WTC11 (cell line): ENCODE data around the gene CLP1. TPM values are rescaled to one million over a fixed set of nuclear protein-coding genes. Genes with fewer than 3 reads are reported as not detected.
A peak's percentile ranks its signal among the peaks of the same experiment; 100 is the strongest.

ENCODE experiments used
- ATAC-seq: fragments of 200-7000 bp; cut with Tn5 transposase; 2 replicates; pipeline ENCODE4 v1.10.0; 2021; ENCODE audit warnings: mild to moderate bottlenecking, moderate library complexity
- CTCF ChIA-PET: fragments of 300-600 bp; sonication (Branson Sonifier 250); formaldehyde crosslinking; loops from one replicate; lab custom pipeline; 2021; ENCODE audit warnings: antibody characterized with exemption; lab: Charles Lee
- POLR2A ChIA-PET: fragments of 350-600 bp; sonication (Branson Sonifier 250); formaldehyde crosslinking; loops from one replicate; lab custom pipeline; 2021; ENCODE audit warnings: antibody characterized with exemption; lab: Charles Lee
- DNase-seq: peaks from one replicate; pipeline ENCODE4 v3.0.0; 2021; ENCODE audit warnings: low spot score
- H3K27ac Mint-ChIP-seq: 2 replicates; pipeline ENCODE4 v1.8.0; 2021; ENCODE audit warnings: mixed read lengths
- H3K27me3 Mint-ChIP-seq: 2 replicates; pipeline ENCODE4 v1.8.0; 2021; ENCODE audit warnings: low read depth, mild to moderate bottlenecking, moderate library complexity, mixed read lengths
- H3K36me3 Mint-ChIP-seq: 2 replicates; pipeline ENCODE4 v1.8.0; 2021; ENCODE audit warnings: mixed read lengths
- H3K4me1 Mint-ChIP-seq: 2 replicates; pipeline ENCODE4 v1.8.0; 2022; ENCODE audit warnings: mixed read lengths
- H3K4me3 Mint-ChIP-seq: 2 replicates; pipeline ENCODE4 v1.8.0; 2021; ENCODE audit warnings: mild to moderate bottlenecking, moderate library complexity, mixed read lengths
- H3K9me3 Mint-ChIP-seq: 2 replicates; pipeline ENCODE4 v1.8.0; 2021; ENCODE audit warnings: mixed read lengths
- CBFB ChIP-seq: sonication (generic); formaldehyde crosslinking; IDR thresholded peaks from 2 replicates; pipeline ENCODE4 v1.8.1; 2022; ENCODE audit warnings: mild to moderate bottlenecking, low read depth, missing genetic modification reagents
- EMX1 ChIP-seq: fragments of 250-450 bp; sonication (Bioruptor Pico); IDR thresholded peaks from 2 replicates; pipeline ENCODE4 v1.8.0; 2021; ENCODE audit warnings: mild to moderate bottlenecking
- ETV6 ChIP-seq: sonication (generic); formaldehyde crosslinking; IDR thresholded peaks from 2 replicates; pipeline ENCODE4 v1.8.1; 2022; ENCODE audit warnings: mild to moderate bottlenecking, missing genetic modification reagents
- FOXJ3 ChIP-seq: sonication (generic); formaldehyde crosslinking; IDR thresholded peaks from 2 replicates; pipeline ENCODE4 v1.9.0; 2021; ENCODE audit warnings: missing genetic modification reagents, mild to moderate bottlenecking, borderline replicate concordance
- FOXK1 ChIP-seq: sonication (generic); formaldehyde crosslinking; IDR thresholded peaks from 2 replicates; pipeline ENCODE4 v1.8.0; 2022; ENCODE audit warnings: mild to moderate bottlenecking, moderate library complexity, missing genetic modification reagents
- FOXP1 ChIP-seq: sonication (generic); formaldehyde crosslinking; IDR thresholded peaks from 2 replicates; pipeline ENCODE4 v1.8.0; 2022; ENCODE audit warnings: missing genetic modification reagents, mild to moderate bottlenecking, moderate library complexity, borderline replicate concordance
- HMGA2 ChIP-seq: fragments of 250-450 bp; sonication (Bioruptor Pico); IDR thresholded peaks from 2 replicates; pipeline ENCODE4 v1.4.0; 2021; ENCODE audit warnings: mild to moderate bottlenecking, moderate library complexity
- IRF2 ChIP-seq: sonication (generic); formaldehyde crosslinking; IDR thresholded peaks from 2 replicates; pipeline ENCODE4 v1.8.0; 2022; ENCODE audit warnings: low read depth, missing genetic modification reagents, borderline replicate concordance
- NFATC4 ChIP-seq: fragments of 250-450 bp; sonication (Bioruptor Pico); IDR thresholded peaks from 2 replicates; pipeline ENCODE4 v1.9.0; 2021; ENCODE audit warnings: mild to moderate bottlenecking
- OVOL2 ChIP-seq: fragments of 250-450 bp; sonication (Bioruptor Pico); IDR thresholded peaks from 2 replicates; pipeline ENCODE4 v1.9.0; 2021; ENCODE audit warnings: mild to moderate bottlenecking, borderline replicate concordance
- PRRX2 ChIP-seq: fragments of 250-450 bp; sonication (Bioruptor Pico); IDR thresholded peaks from 2 replicates; pipeline ENCODE4 v1.8.0; 2021; ENCODE audit warnings: mild to moderate bottlenecking
- SOX15 ChIP-seq: fragments of 250-450 bp; sonication (Bioruptor Pico); IDR thresholded peaks from 2 replicates; pipeline ENCODE4 v1.9.0; 2021; ENCODE audit warnings: mild to moderate bottlenecking
- ZNF219 ChIP-seq: sonication (generic); formaldehyde crosslinking; IDR thresholded peaks from 2 replicates; pipeline ENCODE4 v1.8.0; 2023; ENCODE audit warnings: missing genetic modification reagents, mild to moderate bottlenecking, borderline replicate concordance
- ZNF416 ChIP-seq: fragments of 250-450 bp; sonication (Bioruptor Pico); IDR thresholded peaks from 2 replicates; pipeline ENCODE4 v1.9.0; 2021; ENCODE audit warnings: mild to moderate bottlenecking, inconsistent platforms
- ZNF671 ChIP-seq: fragments of 250-450 bp; sonication (Bioruptor Pico); IDR thresholded peaks from 2 replicates; pipeline ENCODE4 v1.8.0; 2021; ENCODE audit warnings: mild to moderate bottlenecking
- total RNA-seq: library from RNA; stranded (reverse); gene quantifications from 3 replicates; pipeline ENCODE4 v1.2.3, GENCODE V29; 2021
- TF ChIP-seq, protein P1 (sequence below): fragments of 250-450 bp; sonication (Bioruptor Pico); IDR thresholded peaks from 2 replicates; pipeline ENCODE4 v1.9.0; 2021; ENCODE audit warnings: moderate library complexity, mild to moderate bottlenecking, inconsistent platforms, borderline replicate concordance
- TF ChIP-seq, protein P2 (sequence below): fragments of 250-450 bp; sonication (Bioruptor Pico); IDR thresholded peaks from 2 replicates; pipeline ENCODE4 v2.1.2; 2022; ENCODE audit warnings: mild to moderate bottlenecking, moderate library complexity
- TF ChIP-seq, protein P3 (sequence below): fragments of 250-450 bp; sonication (Bioruptor Pico); IDR thresholded peaks from 2 replicates; pipeline ENCODE4 v1.9.0; 2021; ENCODE audit warnings: mild to moderate bottlenecking, borderline replicate concordance
- TF ChIP-seq, protein P4 (sequence below): sonication (generic); formaldehyde crosslinking; IDR thresholded peaks from 2 replicates; pipeline ENCODE4 v1.8.1; 2023; ENCODE audit warnings: mild to moderate bottlenecking, missing genetic modification reagents, borderline replicate concordance
- TF ChIP-seq, protein P5 (sequence below): sonication (generic); formaldehyde crosslinking; IDR thresholded peaks from 2 replicates; pipeline ENCODE4 v1.8.1; 2023; ENCODE audit warnings: mild to moderate bottlenecking, missing genetic modification reagents, moderate library complexity
- TF ChIP-seq, protein P6 (sequence below): sonication (generic); formaldehyde crosslinking; IDR thresholded peaks from 2 replicates; pipeline ENCODE4 v1.8.1; 2022; ENCODE audit warnings: mild to moderate bottlenecking, missing genetic modification reagents, moderate library complexity, borderline replicate concordance
- TF ChIP-seq, protein P7 (sequence below): sonication (generic); formaldehyde crosslinking; IDR thresholded peaks from 2 replicates; pipeline ENCODE4 v1.8.1; 2022; ENCODE audit warnings: missing genetic modification reagents, borderline replicate concordance

CLP1 gene
- total RNA-seq, 1 experiment from 2014 or later: 26.3 TPM

DNA sequence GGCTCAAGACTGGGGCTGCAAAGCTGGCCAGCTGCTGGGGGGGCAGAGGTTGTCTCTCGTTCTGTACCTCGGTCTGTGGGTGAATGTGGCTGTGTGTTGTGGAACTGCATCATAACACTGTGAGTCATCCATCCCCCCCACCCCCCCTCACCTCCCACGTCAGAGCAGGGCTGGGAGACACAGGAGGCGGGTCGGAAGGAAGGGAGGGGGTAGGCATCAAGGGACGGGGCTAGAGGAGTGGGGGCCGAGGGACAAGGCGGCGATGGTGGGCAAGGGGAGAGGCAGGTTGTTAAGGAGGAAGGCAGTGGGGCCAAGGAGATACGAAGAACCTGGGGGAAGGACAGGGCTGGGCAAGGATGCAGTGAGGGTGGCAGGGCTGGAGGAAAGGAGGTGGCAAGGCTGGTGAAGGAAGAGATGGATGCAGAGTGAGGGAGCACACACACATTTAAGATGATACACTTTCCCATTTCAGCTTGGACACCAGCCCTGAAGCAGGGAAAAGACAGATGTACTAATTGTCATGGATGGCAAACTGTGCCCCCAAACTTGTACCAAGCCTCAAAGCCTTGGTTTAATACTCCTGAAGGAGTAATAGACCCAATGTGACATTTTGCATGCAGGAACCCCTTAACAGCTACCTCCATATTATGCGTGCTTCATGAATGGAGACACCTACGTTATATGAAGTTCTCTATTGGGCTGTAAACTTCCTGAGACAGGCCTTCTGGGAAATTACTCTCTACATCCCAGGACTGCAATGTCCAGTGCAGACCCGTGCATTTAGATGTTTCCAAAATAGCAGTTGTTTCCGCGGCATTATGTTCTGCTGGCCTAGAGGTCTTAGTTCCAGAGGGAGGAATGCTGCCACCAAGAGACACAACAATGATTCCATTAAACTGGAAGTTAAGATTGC, 7.5 kb upstream of the CLP1 start, which contains the start of gene YPEL4:
YPEL4 (minus strand) TSS at position 87 of the 913 bp plus-strand sequence. CDS start 2,805 bp downstream, outside the sequence.
- Mint-ChIP-seq H3K4me1 (peaks cover 73% of the 10 kb centered on the region), H3K4me3 (peak within 1 kb of the TSS; percentile 80), H3K36me3 (no peaks in the 10 kb centered on the region), H3K27me3 (peaks cover 62% of the 10 kb centered on the region), H3K27ac (peak within 1 kb of the TSS; percentile 18; the same call in 1 of the 2 replicates), H3K9me3 (no peaks in the 10 kb centered on the region)
- CTCF ChIA-PET: interaction anchor here (2.8 kb wide), 1 partner anchor 82 kb away, joined by 17 read pairs; the partner anchor contains the start of gene UBE2L6
- POLR2A ChIA-PET: interaction anchor here (1.5 to 4.2 kb wide), 4 partner anchors 10 to 82 kb away, joined by 3 to 47 read pairs (median 20); partner anchors contain the start of gene UBE2L6
- ATAC-seq (peak; percentile 6), DNase-seq (peak; percentile 45)
- TF ChIP-seq IRF2 (CRISPR knock-in tag) (no peak), CBFB (no peak), FOXP1 (CRISPR knock-in tag) (no peak), ETV6 (no peak), PRRX2 (CRISPR knock-in tag) (peak; percentile 97), EMX1 (peak; percentile 92), SOX15 (CRISPR knock-in tag) (no peak), FOXK1 (CRISPR knock-in tag) (no peak), HMGA2 (no peak), ZNF219 (CRISPR knock-in tag) (0 out of 2 replicates have a peak, but pooled peaks have one; percentile 13), ZNF416 (CRISPR knock-in tag) (peak; percentile 99), OVOL2 (0 out of 2 replicates have a peak, but pooled peaks have one; percentile 52), FOXJ3 (CRISPR knock-in tag) (no peak), ZNF671 (peak; percentile 96), NFATC4 (CRISPR knock-in tag) (peak; percentile 98)
- TF ChIP-seq, protein P1, sequence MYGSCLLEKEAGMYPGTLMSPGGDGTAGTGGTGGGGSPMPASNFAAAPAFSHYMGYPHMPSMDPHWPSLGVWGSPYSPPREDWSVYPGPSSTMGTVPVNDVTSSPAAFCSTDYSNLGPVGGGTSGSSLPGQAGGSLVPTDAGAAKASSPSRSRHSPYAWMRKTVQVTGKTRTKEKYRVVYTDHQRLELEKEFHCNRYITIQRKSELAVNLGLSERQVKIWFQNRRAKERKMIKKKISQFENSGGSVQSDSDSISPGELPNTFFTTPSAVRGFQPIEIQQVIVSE (CRISPR knock-in tag): peak; percentile 56; the same call in 1 of the 2 replicates
- TF ChIP-seq, protein P2, sequence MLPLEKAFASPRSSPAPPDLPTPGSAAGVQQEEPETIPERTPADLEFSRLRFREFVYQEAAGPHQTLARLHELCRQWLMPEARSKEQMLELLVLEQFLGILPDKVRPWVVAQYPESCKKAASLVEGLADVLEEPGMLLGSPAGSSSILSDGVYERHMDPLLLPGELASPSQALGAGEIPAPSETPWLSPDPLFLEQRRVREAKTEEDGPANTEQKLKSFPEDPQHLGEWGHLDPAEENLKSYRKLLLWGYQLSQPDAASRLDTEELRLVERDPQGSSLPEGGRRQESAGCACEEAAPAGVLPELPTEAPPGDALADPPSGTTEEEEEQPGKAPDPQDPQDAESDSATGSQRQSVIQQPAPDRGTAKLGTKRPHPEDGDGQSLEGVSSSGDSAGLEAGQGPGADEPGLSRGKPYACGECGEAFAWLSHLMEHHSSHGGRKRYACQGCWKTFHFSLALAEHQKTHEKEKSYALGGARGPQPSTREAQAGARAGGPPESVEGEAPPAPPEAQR (CRISPR knock-in tag): peak; percentile 45; the same call in 1 of the 2 replicates
- TF ChIP-seq, protein P3, sequence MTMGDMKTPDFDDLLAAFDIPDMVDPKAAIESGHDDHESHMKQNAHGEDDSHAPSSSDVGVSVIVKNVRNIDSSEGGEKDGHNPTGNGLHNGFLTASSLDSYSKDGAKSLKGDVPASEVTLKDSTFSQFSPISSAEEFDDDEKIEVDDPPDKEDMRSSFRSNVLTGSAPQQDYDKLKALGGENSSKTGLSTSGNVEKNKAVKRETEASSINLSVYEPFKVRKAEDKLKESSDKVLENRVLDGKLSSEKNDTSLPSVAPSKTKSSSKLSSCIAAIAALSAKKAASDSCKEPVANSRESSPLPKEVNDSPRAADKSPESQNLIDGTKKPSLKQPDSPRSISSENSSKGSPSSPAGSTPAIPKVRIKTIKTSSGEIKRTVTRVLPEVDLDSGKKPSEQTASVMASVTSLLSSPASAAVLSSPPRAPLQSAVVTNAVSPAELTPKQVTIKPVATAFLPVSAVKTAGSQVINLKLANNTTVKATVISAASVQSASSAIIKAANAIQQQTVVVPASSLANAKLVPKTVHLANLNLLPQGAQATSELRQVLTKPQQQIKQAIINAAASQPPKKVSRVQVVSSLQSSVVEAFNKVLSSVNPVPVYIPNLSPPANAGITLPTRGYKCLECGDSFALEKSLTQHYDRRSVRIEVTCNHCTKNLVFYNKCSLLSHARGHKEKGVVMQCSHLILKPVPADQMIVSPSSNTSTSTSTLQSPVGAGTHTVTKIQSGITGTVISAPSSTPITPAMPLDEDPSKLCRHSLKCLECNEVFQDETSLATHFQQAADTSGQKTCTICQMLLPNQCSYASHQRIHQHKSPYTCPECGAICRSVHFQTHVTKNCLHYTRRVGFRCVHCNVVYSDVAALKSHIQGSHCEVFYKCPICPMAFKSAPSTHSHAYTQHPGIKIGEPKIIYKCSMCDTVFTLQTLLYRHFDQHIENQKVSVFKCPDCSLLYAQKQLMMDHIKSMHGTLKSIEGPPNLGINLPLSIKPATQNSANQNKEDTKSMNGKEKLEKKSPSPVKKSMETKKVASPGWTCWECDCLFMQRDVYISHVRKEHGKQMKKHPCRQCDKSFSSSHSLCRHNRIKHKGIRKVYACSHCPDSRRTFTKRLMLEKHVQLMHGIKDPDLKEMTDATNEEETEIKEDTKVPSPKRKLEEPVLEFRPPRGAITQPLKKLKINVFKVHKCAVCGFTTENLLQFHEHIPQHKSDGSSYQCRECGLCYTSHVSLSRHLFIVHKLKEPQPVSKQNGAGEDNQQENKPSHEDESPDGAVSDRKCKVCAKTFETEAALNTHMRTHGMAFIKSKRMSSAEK (CRISPR knock-in tag): peak; percentile 97
- TF ChIP-seq, protein P4, sequence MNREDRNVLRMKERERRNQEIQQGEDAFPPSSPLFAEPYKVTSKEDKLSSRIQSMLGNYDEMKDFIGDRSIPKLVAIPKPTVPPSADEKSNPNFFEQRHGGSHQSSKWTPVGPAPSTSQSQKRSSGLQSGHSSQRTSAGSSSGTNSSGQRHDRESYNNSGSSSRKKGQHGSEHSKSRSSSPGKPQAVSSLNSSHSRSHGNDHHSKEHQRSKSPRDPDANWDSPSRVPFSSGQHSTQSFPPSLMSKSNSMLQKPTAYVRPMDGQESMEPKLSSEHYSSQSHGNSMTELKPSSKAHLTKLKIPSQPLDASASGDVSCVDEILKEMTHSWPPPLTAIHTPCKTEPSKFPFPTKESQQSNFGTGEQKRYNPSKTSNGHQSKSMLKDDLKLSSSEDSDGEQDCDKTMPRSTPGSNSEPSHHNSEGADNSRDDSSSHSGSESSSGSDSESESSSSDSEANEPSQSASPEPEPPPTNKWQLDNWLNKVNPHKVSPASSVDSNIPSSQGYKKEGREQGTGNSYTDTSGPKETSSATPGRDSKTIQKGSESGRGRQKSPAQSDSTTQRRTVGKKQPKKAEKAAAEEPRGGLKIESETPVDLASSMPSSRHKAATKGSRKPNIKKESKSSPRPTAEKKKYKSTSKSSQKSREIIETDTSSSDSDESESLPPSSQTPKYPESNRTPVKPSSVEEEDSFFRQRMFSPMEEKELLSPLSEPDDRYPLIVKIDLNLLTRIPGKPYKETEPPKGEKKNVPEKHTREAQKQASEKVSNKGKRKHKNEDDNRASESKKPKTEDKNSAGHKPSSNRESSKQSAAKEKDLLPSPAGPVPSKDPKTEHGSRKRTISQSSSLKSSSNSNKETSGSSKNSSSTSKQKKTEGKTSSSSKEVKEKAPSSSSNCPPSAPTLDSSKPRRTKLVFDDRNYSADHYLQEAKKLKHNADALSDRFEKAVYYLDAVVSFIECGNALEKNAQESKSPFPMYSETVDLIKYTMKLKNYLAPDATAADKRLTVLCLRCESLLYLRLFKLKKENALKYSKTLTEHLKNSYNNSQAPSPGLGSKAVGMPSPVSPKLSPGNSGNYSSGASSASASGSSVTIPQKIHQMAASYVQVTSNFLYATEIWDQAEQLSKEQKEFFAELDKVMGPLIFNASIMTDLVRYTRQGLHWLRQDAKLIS (CRISPR knock-in tag): no peak
- TF ChIP-seq, protein P5, sequence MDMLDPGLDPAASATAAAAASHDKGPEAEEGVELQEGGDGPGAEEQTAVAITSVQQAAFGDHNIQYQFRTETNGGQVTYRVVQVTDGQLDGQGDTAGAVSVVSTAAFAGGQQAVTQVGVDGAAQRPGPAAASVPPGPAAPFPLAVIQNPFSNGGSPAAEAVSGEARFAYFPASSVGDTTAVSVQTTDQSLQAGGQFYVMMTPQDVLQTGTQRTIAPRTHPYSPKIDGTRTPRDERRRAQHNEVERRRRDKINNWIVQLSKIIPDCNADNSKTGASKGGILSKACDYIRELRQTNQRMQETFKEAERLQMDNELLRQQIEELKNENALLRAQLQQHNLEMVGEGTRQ (CRISPR knock-in tag): no peak
- TF ChIP-seq, protein P6, sequence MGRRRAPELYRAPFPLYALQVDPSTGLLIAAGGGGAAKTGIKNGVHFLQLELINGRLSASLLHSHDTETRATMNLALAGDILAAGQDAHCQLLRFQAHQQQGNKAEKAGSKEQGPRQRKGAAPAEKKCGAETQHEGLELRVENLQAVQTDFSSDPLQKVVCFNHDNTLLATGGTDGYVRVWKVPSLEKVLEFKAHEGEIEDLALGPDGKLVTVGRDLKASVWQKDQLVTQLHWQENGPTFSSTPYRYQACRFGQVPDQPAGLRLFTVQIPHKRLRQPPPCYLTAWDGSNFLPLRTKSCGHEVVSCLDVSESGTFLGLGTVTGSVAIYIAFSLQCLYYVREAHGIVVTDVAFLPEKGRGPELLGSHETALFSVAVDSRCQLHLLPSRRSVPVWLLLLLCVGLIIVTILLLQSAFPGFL: no peak
- TF ChIP-seq, protein P7, sequence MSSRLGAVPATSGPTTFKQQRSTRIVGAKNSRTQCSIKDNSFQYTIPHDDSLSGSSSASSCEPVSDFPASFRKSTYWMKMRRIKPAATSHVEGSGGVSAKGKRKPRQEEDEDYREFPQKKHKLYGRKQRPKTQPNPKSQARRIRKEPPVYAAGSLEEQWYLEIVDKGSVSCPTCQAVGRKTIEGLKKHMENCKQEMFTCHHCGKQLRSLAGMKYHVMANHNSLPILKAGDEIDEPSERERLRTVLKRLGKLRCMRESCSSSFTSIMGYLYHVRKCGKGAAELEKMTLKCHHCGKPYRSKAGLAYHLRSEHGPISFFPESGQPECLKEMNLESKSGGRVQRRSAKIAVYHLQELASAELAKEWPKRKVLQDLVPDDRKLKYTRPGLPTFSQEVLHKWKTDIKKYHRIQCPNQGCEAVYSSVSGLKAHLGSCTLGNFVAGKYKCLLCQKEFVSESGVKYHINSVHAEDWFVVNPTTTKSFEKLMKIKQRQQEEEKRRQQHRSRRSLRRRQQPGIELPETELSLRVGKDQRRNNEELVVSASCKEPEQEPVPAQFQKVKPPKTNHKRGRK (CRISPR knock-in tag): no peak
